Measurements from ENCODE around the gene MAP7D1. TPM values are rescaled to one million over a fixed set of nuclear protein-coding genes. Genes with fewer than 3 reads are reported as not detected.

Gene MAP7D1
- total and polyA plus RNA-seq, 2 of the 13 experiments (the other 11 are each of a cell fraction or from before 2014, with no cell fraction given) = 5.6 to 7.2 TPM

DNA sequence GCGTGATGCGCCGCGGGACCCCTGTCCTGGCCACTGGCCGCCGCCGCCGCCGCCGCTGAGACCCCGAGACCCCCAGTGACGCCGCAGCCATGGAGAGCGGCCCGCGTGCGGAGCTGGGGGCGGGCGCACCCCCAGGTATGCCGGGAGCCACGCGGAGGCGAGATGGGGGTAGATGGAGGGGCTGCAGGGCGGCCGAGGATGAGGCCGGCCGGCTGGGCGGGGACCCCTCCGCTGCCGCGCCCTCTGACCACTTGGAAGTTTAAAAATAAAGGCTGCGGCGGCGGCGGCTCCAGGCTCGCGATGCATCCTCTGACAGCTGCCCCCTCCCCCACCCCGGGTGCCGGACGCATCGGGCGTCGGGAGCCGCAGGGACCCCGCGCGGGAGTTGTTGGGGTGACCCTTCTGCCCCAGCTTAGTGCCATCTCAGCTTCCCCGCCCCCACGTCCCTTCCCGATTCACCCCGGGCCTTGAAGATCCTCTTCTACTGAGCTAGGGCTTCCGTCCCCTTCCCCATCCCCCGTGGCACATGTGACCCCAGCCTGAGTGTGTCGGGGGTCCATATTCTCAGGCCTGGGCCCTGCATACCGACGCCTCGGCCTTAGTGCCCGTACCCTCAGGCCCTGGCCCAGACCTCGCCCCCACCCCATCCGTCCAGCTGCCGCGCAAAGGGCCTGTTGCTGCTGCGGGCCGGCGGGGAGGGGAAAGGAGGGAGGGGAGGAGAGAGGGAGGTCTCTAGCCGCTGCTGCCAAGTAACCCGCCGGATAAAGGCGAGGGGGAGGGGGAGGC lies 562 bp downstream of the MAP7D1 start:
- Histone ChIP-seq H2AFZ (ENCODE audit: low read length) (no peak overlapping the region), H3K9me3 (ENCODE audit: low read length) (no peaks in the 10 kb centered on the region), H4K20me1 (ENCODE audit: insufficient read depth, low read length) (no peaks in the 10 kb centered on the region), H3K36me3 (replicated peaks in 1 of 2; ENCODE audit: control insufficient read depth in 1 of 2, insufficient read depth in 2 of 2, low read length in 2 of 2) (no peaks in the 10 kb centered on the region; a peak in 1 of 5 replicates), H3K4me1 (ENCODE audit: insufficient read depth, low read length) (peaks cover 65% of the 10 kb centered on the region), H3K4me3 (replicated peaks in 1 of 3; ENCODE audit: insufficient read depth in 1 of 3, low read depth in 2 of 3, low read length in 3 of 3) (peak overlapping the region; percentile 74 to 89 (median 85)), H3K27ac (ENCODE audit: extremely low read length, insufficient read depth, low read length) (peak overlapping the region; percentile 59), H3K4me2 (ENCODE audit: low read depth, low read length) (peak overlapping the region; percentile 72), H3K9ac (ENCODE audit: insufficient read depth, low read depth, low read length) (peak overlapping the region; percentile 80), H3K79me2 (ENCODE audit: insufficient read depth, low read length) (peaks cover 5% of the 10 kb centered on the region), H3K27me3 (ENCODE audit: control insufficient read depth in 1 of 2, insufficient read depth in 2 of 2, low read length in 2 of 2) (no peaks in the 10 kb centered on the region)
- ATAC-seq (peak; percentile 44), FAIRE-seq (no peak), DNase-seq (ENCODE audit: low spot score) (no peak)
- CTCF ChIA-PET (ENCODE audit: low intra/inter-chr PET ratio, low total read pairs) = no interaction called here
- 2% methylated on average over 18 of the region's 69 CpGs for WGBS (ENCODE audit: low lambda C conversion rate)
- intact Hi-C loops (cut with micrococcal nuclease; ENCODE audit: unreplicated experiment) = loop anchor here (10.0 kb wide), 1 partner anchor 68 kb away; the partner anchor contains the start of gene THRAP3
- POLR2A ChIA-PET = interaction anchor here (0.5 to 2.5 kb wide), 8 partner anchors 8 to 230 kb away, joined by 3 to 9 read pairs (median 4); partner anchors contain the start of gene THRAP3
- in situ Hi-C loops (cut with HindIII; ENCODE audit: extremely low pct_ligation_motif_present, low pct_unique_long_range_greater_than_20kb) = no loop called here
- no TSS peak for BruUV-seq (replicated peaks)
- 0 out of 2 replicates have a peak, but pooled peaks have one; percentile 30 for TF ChIP-seq HOXA5 (CRISPR knock-in tag; IDR thresholded peaks at IDR 0.05)
- TF ChIP-seq HNRNPK (IDR thresholded peaks at IDR 0.05; ENCODE audit: low read depth, low read length, poor library complexity, severe bottlenecking) = peak; percentile 41
- peak; percentile 44; the same call in 1 of the 2 replicates for TF ChIP-seq TBX2 (CRISPR knock-in tag; IDR thresholded peaks at IDR 0.05; ENCODE audit: borderline replicate concordance)
- no peak for TF ChIP-seq SOX6 (IDR thresholded peaks at IDR 0.05)
- TF ChIP-seq SOX6 (CRISPR knock-in tag; IDR thresholded peaks at IDR 0.05) = peak; percentile 63; the same call in 1 of the 2 replicates
- TF ChIP-seq LCORL (IDR thresholded peaks at IDR 0.05) = no peak
- TF ChIP-seq LCORL (CRISPR knock-in tag; IDR thresholded peaks at IDR 0.05) = peak; percentile 23; the same call in 1 of the 2 replicates
- TF ChIP-seq SALL1 (CRISPR knock-in tag; IDR thresholded peaks at IDR 0.05) = peak; percentile 31; the same call in 1 of the 2 replicates
- TF ChIP-seq, protein P1, sequence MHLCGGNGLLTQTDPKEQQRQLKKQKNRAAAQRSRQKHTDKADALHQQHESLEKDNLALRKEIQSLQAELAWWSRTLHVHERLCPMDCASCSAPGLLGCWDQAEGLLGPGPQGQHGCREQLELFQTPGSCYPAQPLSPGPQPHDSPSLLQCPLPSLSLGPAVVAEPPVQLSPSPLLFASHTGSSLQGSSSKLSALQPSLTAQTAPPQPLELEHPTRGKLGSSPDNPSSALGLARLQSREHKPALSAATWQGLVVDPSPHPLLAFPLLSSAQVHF (CRISPR knock-in tag; IDR thresholded peaks at IDR 0.05) = peak; percentile 68; the same call in 1 of the 2 replicates
- peak; percentile 39; the same call in 1 of the 2 replicates for TF ChIP-seq GABPB1 (CRISPR knock-in tag; IDR thresholded peaks at IDR 0.05)
- TF ChIP-seq, protein P2, sequence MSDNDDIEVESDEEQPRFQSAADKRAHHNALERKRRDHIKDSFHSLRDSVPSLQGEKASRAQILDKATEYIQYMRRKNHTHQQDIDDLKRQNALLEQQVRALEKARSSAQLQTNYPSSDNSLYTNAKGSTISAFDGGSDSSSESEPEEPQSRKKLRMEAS (IDR thresholded peaks at IDR 0.05) = 0 out of 2 replicates have a peak, but pooled peaks have one; percentile 14
- TF ChIP-seq, protein P3, sequence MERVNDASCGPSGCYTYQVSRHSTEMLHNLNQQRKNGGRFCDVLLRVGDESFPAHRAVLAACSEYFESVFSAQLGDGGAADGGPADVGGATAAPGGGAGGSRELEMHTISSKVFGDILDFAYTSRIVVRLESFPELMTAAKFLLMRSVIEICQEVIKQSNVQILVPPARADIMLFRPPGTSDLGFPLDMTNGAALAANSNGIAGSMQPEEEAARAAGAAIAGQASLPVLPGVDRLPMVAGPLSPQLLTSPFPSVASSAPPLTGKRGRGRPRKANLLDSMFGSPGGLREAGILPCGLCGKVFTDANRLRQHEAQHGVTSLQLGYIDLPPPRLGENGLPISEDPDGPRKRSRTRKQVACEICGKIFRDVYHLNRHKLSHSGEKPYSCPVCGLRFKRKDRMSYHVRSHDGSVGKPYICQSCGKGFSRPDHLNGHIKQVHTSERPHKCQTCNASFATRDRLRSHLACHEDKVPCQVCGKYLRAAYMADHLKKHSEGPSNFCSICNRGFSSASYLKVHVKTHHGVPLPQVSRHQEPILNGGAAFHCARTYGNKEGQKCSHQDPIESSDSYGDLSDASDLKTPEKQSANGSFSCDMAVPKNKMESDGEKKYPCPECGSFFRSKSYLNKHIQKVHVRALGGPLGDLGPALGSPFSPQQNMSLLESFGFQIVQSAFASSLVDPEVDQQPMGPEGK (CRISPR knock-in tag; IDR thresholded peaks at IDR 0.05) = peak; percentile 46; the same call in 1 of the 2 replicates
- TF ChIP-seq JUN (CRISPR knock-in tag; IDR thresholded peaks at IDR 0.05) = no peak
- TF ChIP-seq KDM2A (CRISPR knock-in tag; IDR thresholded peaks at IDR 0.05; ENCODE audit: borderline replicate concordance, low read depth) = peak; percentile 62; the same call in 1 of the 2 replicates
- TF ChIP-seq HNRNPLL (IDR thresholded peaks at IDR 0.05; ENCODE audit: low read depth, low read length, poor library complexity, severe bottlenecking) = peak; percentile 14
- TF ChIP-seq PHF20 (CRISPR knock-in tag; IDR thresholded peaks at IDR 0.05) = 0 out of 2 replicates have a peak, but pooled peaks have one; percentile 8
- peak; percentile 26; the same call in 1 of the 2 replicates for TF ChIP-seq ISL2 (CRISPR knock-in tag; IDR thresholded peaks at IDR 0.05)
- TF ChIP-seq, protein P4, sequence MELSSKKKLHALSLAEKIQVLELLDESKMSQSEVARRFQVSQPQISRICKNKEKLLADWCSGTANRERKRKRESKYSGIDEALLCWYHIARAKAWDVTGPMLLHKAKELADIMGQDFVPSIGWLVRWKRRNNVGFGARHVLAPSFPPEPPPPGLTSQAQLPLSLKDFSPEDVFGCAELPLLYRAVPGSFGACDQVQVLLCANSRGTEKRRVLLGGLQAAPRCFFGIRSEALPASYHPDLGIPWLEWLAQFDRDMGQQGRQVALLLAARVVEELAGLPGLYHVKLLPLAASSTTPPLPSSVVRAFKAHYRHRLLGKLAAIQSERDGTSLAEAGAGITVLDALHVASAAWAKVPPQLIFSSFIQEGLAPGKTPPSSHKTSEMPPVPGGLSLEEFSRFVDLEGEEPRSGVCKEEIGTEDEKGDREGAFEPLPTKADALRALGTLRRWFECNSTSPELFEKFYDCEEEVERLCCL (CRISPR knock-in tag; IDR thresholded peaks at IDR 0.05; ENCODE audit: borderline replicate concordance) = no peak
